HG03342 (cell line): ENCODE measurements around the gene CD63.

Source experiments
- ATAC-seq: cut with Tn5 transposase; IDR thresholded peaks from one replicate; pipeline ENCODE4 v1.9.1; 2021; ENCODE audit warnings: mild to moderate bottlenecking, moderate library complexity; ENCODE audit not compliant: unreplicated experiment

Gene CD63

GRCh38 chr12:55693323-55694187 lies 35.3 kb downstream of the CD63 start:
- ATAC-seq: no peak

- ATAC-seq: no peak
These were observed 36.0 kb downstream of the CD63 start for GRCh38 chr12:55692631-55693322.

- no peak for ATAC-seq
These were observed 39.8 kb downstream of the CD63 start for GRCh38 chr12:55688716-55689655.

GRCh38 chr12:55687746-55688145 lies 41.1 kb downstream of the CD63 start:
- no peak for ATAC-seq

GRCh38 chr12:55686366-55687010 lies 42.3 kb downstream of the CD63 start:
- no peak for ATAC-seq

GRCh38 chr12:55685671-55686070 lies 43.1 kb downstream of the CD63 start:
- ATAC-seq: no peak

- no peak for ATAC-seq
These were observed 43.9 kb downstream of the CD63 start for GRCh38 chr12:55684761-55685370.

- no peak for ATAC-seq
These were observed 45.1 kb downstream of the CD63 start for GRCh38 chr12:55683676-55684075.

- no peak for ATAC-seq
These were observed 46.6 kb downstream of the CD63 start for GRCh38 chr12:55682087-55682796.

- no peak for ATAC-seq
These were observed 47.4 kb downstream of the CD63 start for GRCh38 chr12:55681142-55682077.

- no peak for ATAC-seq
These were observed 49.1 kb downstream of the CD63 start for GRCh38 chr12:55679691-55680090.

- no peak for ATAC-seq
These were observed 52.1 kb downstream of the CD63 start for GRCh38 chr12:55676707-55677106.

GRCh38 chr12:55675666-55676065 lies 53.1 kb downstream of the CD63 start:
- no peak for ATAC-seq
